Kidney epithelial cell (primary cell): ENCODE results near the gene DLG2. TPM values are rescaled to one million over a fixed set of nuclear protein-coding genes. Genes with fewer than 3 reads are reported as not detected.
A peak's percentile ranks its signal among the peaks of the same experiment; 100 is the strongest.

Source experiments
- DNase-seq: peaks from one replicate; pipeline ENCODE4 v3.0.0-alpha.2; 2010; ENCODE audit warnings: low read depth
- H3K27me3 ChIP-seq: 2 replicates; pipeline ENCODE4 v1.6.0; 2011; ENCODE audit warnings: low read length; ENCODE audit not compliant: control insufficient read depth, insufficient read depth
- H3K36me3 ChIP-seq: 2 replicates; pipeline ENCODE4 v1.5.1; 2011; ENCODE audit warnings: low read length; ENCODE audit not compliant: control insufficient read depth, insufficient read depth
- H3K4me3 ChIP-seq: 2 replicates; pipeline ENCODE4 v1.5.1; 2011; ENCODE audit warnings: low read depth, mild to moderate bottlenecking, control low read depth, low read length
- CTCF ChIP-seq: IDR thresholded peaks from 2 replicates; pipeline ENCODE4 v1.5.1; 2011; ENCODE audit warnings: mild to moderate bottlenecking, moderate library complexity, low read length, control low read depth, inconsistent platforms; ENCODE audit not compliant: insufficient read depth, poor library complexity, severe bottlenecking
- total RNA-seq: library from RNA; depleted of rRNA; stranded (reverse); fragments of >200 nt; gene quantifications from 2 replicates; pipeline ENCODE4 v1.2.3, GENCODE V29; 2015

DLG2 gene
- total RNA-seq, 1 donor from 2014 or later = 0.75 TPM

GRCh38 chr11:85647078-85647477 lies 19.9 kb upstream of the DLG2 start:
- Histone ChIP-seq H3K27me3 (no peaks in the 10 kb centered on the region), H3K36me3 (no peaks in the 10 kb centered on the region)

GRCh38 chr11:85643191-85643614 lies 16.1 kb upstream of the DLG2 start:
- H3K4me3 ChIP-seq = no peak overlapping the region
- no peaks in the 10 kb centered on the region for H3K36me3 ChIP-seq
- no peaks in the 10 kb centered on the region for H3K27me3 ChIP-seq
- DNase-seq = no peak
- TF ChIP-seq CTCF = no peak

More at GRCh38 chr11:85647078-85647477, 19.9 kb upstream of the DLG2 start:
- peak overlapping the region; percentile 77 for H3K4me3 ChIP-seq
- no peak for DNase-seq
- TF ChIP-seq CTCF = no peak

GRCh38 chr11:85634747-85635146 lies 7.6 kb upstream of the DLG2 start:
- no peak for TF ChIP-seq CTCF
- H3K4me3 ChIP-seq = no peak overlapping the region
- H3K36me3 ChIP-seq = no peaks in the 10 kb centered on the region
- H3K27me3 ChIP-seq = no peaks in the 10 kb centered on the region
- DNase-seq = no peak

- peak overlapping the region; percentile 92 for H3K4me3 ChIP-seq
- no peaks in the 10 kb centered on the region for H3K36me3 ChIP-seq
- no peak for DNase-seq
- TF ChIP-seq CTCF = no peak
- no peaks in the 10 kb centered on the region for H3K27me3 ChIP-seq
These were observed 1.7 kb upstream of the DLG2 start for GRCh38 chr11:85628771-85629341.

GRCh38 chr11:85627998-85628770 lies 1.0 kb upstream of the DLG2 start, which contains the start of gene TMEM126B:
TSS of gene TMEM126B (plus strand) at chr11:85628593. CDS start at chr11:85628608, 15 bp downstream.
- Histone ChIP-seq H3K27me3 (no peaks in the 10 kb centered on the region), H3K4me3 (peak within 1 kb of the TSS; percentile 92), H3K36me3 (no peaks in the 10 kb centered on the region)
- TF ChIP-seq CTCF = no peak
- DNase-seq = peak; percentile 87

- H3K4me3 ChIP-seq = no peak overlapping the region
- H3K27me3 ChIP-seq = no peaks in the 10 kb centered on the region
- no peak for DNase-seq
- no peak for TF ChIP-seq CTCF
- H3K36me3 ChIP-seq = no peaks in the 10 kb centered on the region
These were observed 648 bp downstream of the DLG2 start for GRCh38 chr11:85626496-85626895.
